ENCODE data around the gene IKZF1. TPM values are rescaled to one million over a fixed set of nuclear protein-coding genes. Genes with fewer than 3 reads are reported as not detected.

IKZF1 gene
- polyA plus RNA-seq (ENCODE audit: insufficient read length) = 1.4 TPM

- no peak for DNase-seq (ENCODE audit: low read depth)
Measured at GRCh38 chr7:50304129-50304910, at the start of gene IKZF1. TSS of gene IKZF1 (plus strand) at chr7:50304716. CDS start at chr7:50319062, 14,346 bp downstream.

- DNase-seq (ENCODE audit: low read depth) = no peak
Measured at GRCh38 chr7:50261593-50261992, 42.9 kb upstream of the IKZF1 start.

- DNase-seq (ENCODE audit: low read depth) = no peak
Measured at GRCh38 chr7:50262446-50262845, 42.1 kb upstream of the IKZF1 start.

- DNase-seq (ENCODE audit: low read depth) = no peak
Measured at GRCh38 chr7:50262916-50263690, 41.4 kb upstream of the IKZF1 start.

GRCh38 chr7:50264908-50265307 is 39.6 kb upstream of the IKZF1 start:
- no peak for DNase-seq (ENCODE audit: low read depth)

- no peak for DNase-seq (ENCODE audit: low read depth)
Measured at GRCh38 chr7:50265968-50266634, 38.4 kb upstream of the IKZF1 start.

GRCh38 chr7:50266635-50267386 is 37.7 kb upstream of the IKZF1 start:
- no peak for DNase-seq (ENCODE audit: low read depth)

GRCh38 chr7:50267525-50268041 is 36.9 kb upstream of the IKZF1 start:
- DNase-seq (ENCODE audit: low read depth) = no peak

- DNase-seq (ENCODE audit: low read depth) = no peak
Measured at GRCh38 chr7:50268223-50268622, 36.3 kb upstream of the IKZF1 start.

- no peak for DNase-seq (ENCODE audit: low read depth)
Measured at GRCh38 chr7:50268990-50269389, 35.5 kb upstream of the IKZF1 start.

GRCh38 chr7:50270531-50271018 is 33.9 kb upstream of the IKZF1 start:
- DNase-seq (ENCODE audit: low read depth) = no peak

GRCh38 chr7:50272808-50273207 is 31.7 kb upstream of the IKZF1 start:
- no peak for DNase-seq (ENCODE audit: low read depth)

GRCh38 chr7:50273301-50273700 is 31.2 kb upstream of the IKZF1 start:
- no peak for DNase-seq (ENCODE audit: low read depth)

- DNase-seq (ENCODE audit: low read depth) = no peak
Measured at GRCh38 chr7:50273870-50274269, 30.6 kb upstream of the IKZF1 start.

- DNase-seq (ENCODE audit: low read depth) = no peak
Measured at GRCh38 chr7:50274361-50274760, 30.2 kb upstream of the IKZF1 start.

- DNase-seq (ENCODE audit: low read depth) = no peak
Measured at GRCh38 chr7:50275430-50275829, 29.1 kb upstream of the IKZF1 start.

GRCh38 chr7:50276483-50276882 is 28.0 kb upstream of the IKZF1 start:
- no peak for DNase-seq (ENCODE audit: low read depth)

GRCh38 chr7:50278120-50278519 is 26.4 kb upstream of the IKZF1 start:
- no peak for DNase-seq (ENCODE audit: low read depth)

GRCh38 chr7:50281680-50282445 is 22.7 kb upstream of the IKZF1 start:
- no peak for DNase-seq (ENCODE audit: low read depth)

GRCh38 chr7:50282813-50283605 is 21.5 kb upstream of the IKZF1 start:
- DNase-seq (ENCODE audit: low read depth) = no peak

All from forelimb muscle (tissue), 1 donor.